Right lobe of liver (tissue), 6 donors: ENCODE results near the gene PET100. TPM values are rescaled to one million over a fixed set of nuclear protein-coding genes. Genes with fewer than 3 reads are reported as not detected.

Experiments
- ATAC-seq, 4 donors: fragments of 200-7000 bp; cut with Tn5 transposase; one replicate each; pipeline ENCODE4 v1.9.1; 2020; ENCODE audit warnings: mild to moderate bottlenecking in 4 of 4, moderate library complexity in 4 of 4
- DNase-seq, 3 donors: peaks; one replicate each; pipeline ENCODE4 v3.0.0-alpha.2; 2020
- H3K27ac ChIP-seq, 3 donors: fragments of 200-600 bp; one replicate each; pipeline ENCODE4 v1.8.0; 2022
- H3K27me3 ChIP-seq, 2 donors: fragments of 200-600 bp; one replicate each; pipeline ENCODE4 v1.8.0; 2022
- H3K36me3 ChIP-seq, 4 donors: fragments of 200-600 bp; sonication (generic) in 1 of 4; one replicate each; pipeline versions ENCODE4 v1.5.1 to v1.8.0; 2017 to 2022; ENCODE audit warnings: control low read depth in 1 of 4
- H3K4me1 ChIP-seq, 4 donors: fragments of 200-600 bp; sonication (generic) in 1 of 4; one replicate each; pipeline versions ENCODE4 v1.5.1 to v1.8.0; 2017 to 2022; ENCODE audit warnings: control low read depth in 1 of 4
- H3K4me3 ChIP-seq, 3 donors: fragments of 200-600 bp; one replicate each; pipeline ENCODE4 v1.8.0; 2022
- H3K9me3 ChIP-seq, 4 donors: fragments of 200-600 bp; sonication (generic) in 1 of 4; one replicate each; pipeline versions ENCODE4 v1.5.1 to v1.8.0; 2017 to 2022; ENCODE audit warnings: control low read depth in 1 of 4
- POLR2A ChIP-seq: fragments of 450-650 bp; IDR thresholded peaks from one replicate; pipeline ENCODE4 v1.6.1; 2017; ENCODE audit warnings: antibody characterized with exemption, mild to moderate bottlenecking
- WGBS: methylation state at CpG from one replicate; pipeline ENCODE4 v1.1.6; 2018; ENCODE audit warnings: low coverage, low lambda C conversion rate; ENCODE audit not compliant: insufficient coverage; ENCODE audit errors: missing lambda C conversion rate; 5-methylcytosine and 5-hydroxymethylcytosine counted together
- intact Hi-C, 2 donors: fragments of 100-400 bp; cut with DNase I; formaldehyde crosslinking; loops; one replicate each; pipeline versions ENCODE4 v1.11.2 to v1.14.1; 2022
- total RNA-seq, 6 experiments: library from RNA; depleted of rRNA in 2 of 6; stranded (reverse); fragments of >200 nt in 2 of 6; fragmentation: NEBNext Ultra II Directional in 3 of 6; extraction: Animal tissue kit (Norgen Biotek cat#: 25700) in 3 of 6; gene quantifications; one replicate each; pipeline versions ENCODE4 v1.1.0 to v1.2.4, GENCODE V29; 2016 to 2023
- TF ChIP-seq, protein P1 (sequence below), 4 donors: fragments of 200-600 bp in 3 of 4; fragments of 450-650 bp in 1 of 4; IDR thresholded peaks; one replicate each; pipeline versions ENCODE4 v1.5.1 to v1.8.0; 2016 to 2022; ENCODE audit warnings: antibody characterized with exemption in 4 of 4, mild to moderate bottlenecking in 2 of 4
- donor health status: DM: no; HTN: yes; CAD: no.
- donor health status: DM: no; HTN: no; CAD: no.
- donor health status: DM: no; HTN: no; CAD: no.
- donor health status: DM: no; HTN: yes; CAD: no.
- donor health status: DM: no; HTN: yes; CAD: no.

Gene PET100
- total RNA-seq, 6 experiments from 2014 or later: 6.8 to 83.9 (median 56.5) TPM

DNA sequence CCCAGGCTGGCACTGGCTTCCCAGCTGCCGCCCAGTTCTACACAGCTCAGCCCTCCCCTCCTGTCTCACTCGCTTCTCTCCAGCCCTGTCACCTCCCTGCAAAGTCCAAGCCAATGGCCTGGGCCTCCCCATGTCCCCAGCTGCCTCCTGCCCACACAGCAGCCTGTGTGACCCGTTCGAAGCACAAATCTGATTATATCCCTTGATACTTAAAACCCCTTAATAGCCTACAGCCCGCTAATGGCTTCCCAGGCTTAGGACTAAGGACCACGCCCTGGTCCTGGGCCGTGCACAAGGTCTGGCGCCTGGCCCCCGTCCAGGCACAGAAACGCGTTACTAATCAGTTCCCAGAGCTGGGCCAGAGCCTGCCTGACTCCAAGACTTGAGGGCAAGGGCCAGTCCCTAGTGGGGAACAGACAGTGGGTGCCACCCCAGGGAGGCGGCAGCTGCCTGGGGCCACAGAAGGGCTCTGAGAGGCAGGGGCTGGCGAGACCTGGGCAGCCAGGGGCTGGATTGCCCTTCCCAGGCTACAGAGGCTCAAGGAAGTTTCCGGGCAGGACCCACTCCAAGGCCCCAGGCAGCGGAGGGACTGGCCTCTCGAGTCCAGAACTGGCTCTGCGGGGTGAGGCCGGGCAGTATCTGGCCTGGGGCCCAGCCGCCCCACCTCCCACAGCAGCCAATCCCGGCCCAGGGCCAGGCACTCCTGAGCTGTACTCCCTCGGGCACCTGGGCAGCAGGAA is 10.7 kb upstream of the PET100 start:
- ATAC-seq (peak; percentile 76 to 85 (median 84)), DNase-seq (peak; percentile 78 to 94 (median 92))
- H3K36me3 ChIP-seq: peaks cover 0 to 46% (median 13%) of the 10 kb centered on the region in 4 donors
- H3K4me1 ChIP-seq: peaks cover 0 to 29% (median 14%) of the 10 kb centered on the region in 4 donors
- TF ChIP-seq POLR2A: peak; percentile 57
- TF ChIP-seq, protein P1, sequence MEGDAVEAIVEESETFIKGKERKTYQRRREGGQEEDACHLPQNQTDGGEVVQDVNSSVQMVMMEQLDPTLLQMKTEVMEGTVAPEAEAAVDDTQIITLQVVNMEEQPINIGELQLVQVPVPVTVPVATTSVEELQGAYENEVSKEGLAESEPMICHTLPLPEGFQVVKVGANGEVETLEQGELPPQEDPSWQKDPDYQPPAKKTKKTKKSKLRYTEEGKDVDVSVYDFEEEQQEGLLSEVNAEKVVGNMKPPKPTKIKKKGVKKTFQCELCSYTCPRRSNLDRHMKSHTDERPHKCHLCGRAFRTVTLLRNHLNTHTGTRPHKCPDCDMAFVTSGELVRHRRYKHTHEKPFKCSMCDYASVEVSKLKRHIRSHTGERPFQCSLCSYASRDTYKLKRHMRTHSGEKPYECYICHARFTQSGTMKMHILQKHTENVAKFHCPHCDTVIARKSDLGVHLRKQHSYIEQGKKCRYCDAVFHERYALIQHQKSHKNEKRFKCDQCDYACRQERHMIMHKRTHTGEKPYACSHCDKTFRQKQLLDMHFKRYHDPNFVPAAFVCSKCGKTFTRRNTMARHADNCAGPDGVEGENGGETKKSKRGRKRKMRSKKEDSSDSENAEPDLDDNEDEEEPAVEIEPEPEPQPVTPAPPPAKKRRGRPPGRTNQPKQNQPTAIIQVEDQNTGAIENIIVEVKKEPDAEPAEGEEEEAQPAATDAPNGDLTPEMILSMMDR (IDR thresholded peaks at IDR 0.05): no peak
- peak overlapping the region; percentile 51 to 99 (median 96) for H3K27ac ChIP-seq
- H3K27me3 ChIP-seq: no peaks in the 10 kb centered on the region
- 30% methylated on average over 9 of the region's 21 CpGs for WGBS
- no peaks in the 10 kb centered on the region for H3K9me3 ChIP-seq
- intact Hi-C loops: no loop called here
- H3K4me3 ChIP-seq: peak overlapping the region in 1 of 3 donors; percentile 6

DNA sequence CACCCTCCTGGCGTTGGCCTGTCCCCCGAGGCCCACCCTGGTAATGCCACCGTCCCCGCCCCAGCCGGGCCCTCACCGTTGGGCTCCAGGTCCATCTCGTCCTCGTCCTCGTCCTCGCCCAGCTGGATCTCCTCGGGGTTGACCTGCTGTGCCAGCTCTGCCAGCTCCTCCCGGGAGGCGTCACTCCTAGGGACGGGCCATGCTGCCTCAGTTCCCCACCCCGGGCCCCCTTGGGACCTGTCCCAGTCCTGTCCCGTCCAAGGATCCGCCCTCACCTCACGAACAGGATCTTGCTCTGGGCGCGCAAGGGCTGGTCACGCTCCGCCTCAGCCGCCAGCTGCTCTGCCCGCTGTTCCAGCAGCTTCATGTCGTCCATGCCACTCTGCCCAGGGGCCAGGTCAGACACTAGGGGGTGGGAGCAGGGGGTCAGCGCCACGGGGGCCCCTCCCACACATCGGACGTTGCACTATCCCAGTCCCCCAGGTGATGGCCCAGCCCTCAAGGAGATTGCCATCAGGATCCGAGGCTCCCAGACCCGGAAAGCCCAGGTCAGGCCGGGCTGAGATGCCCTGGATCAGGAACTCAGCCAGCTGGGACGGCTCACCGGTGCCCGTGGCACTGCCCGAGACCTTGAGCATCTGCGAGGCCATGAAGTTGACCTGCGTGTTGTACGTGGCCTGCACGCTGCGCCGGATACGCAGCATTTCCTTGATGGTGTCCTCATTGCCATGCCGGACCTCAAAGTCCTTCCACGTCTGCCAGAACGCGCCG is 9.7 kb upstream of the PET100 start:
- TF ChIP-seq, protein P1 (IDR thresholded peaks at IDR 0.05): no peak
- no peak for TF ChIP-seq POLR2A
- peak; percentile 0 to 29 (median 8) for ATAC-seq
- H3K36me3 ChIP-seq: peaks cover 0 to 46% (median 14%) of the 10 kb centered on the region in 4 donors

DNA sequence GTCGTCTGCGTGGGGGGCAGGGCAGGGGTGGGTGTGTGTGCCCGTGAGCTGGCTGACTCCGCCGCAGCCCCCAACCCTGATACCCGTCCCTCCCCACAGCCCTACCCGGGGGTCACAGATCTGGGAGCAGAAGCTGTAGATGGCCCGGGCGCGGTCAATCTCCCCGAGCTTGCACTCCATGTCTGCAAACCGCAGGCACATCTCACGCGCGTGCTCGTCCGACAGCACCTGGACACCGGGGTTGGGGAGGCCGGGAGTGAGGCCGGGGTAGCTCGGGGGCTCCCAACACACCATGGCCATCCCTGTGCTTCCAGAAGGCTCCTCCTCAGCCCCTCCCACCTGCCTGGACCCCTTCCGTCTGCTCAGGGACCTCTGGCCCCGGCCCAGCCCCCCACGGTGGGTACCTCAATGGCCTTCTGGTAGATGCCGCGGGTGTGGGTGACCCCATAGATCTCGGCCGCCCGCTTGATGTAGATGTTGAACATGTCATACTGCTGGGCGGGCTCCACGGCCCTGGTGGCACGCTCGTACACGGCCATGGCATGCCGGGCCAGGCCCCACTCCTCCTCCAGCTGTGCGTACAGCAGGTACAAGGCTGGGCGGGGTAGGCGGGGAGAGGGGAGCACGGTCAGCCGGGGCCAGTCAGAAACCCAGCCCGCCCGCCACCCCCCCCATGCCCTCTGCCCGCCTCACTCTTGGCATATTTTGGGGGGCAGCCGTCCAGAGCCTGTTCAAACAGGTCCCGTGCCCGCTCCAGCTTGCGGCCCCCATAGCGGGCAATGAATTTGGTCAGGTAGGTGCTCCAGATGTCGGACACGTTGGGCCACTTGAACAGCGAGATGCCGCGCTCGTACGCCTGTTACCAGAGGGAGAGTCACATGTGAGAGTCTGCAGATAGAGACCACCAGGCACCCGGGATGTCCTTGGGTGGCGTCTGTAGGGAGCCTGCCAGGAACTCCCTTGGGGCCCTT is 8.9 kb upstream of the PET100 start:
- H3K27me3 ChIP-seq: no peaks in the 10 kb centered on the region
- H3K27ac ChIP-seq: peak overlapping the region in 2 of 3 donors; percentile 96 to 99
- 96% methylated on average over 11 of the region's 57 CpGs for WGBS
- H3K36me3 ChIP-seq: peaks cover 0 to 46% (median 19%) of the 10 kb centered on the region in 4 donors
- H3K4me3 ChIP-seq: no peak overlapping the region
- intact Hi-C loops: no loop called here
- ATAC-seq: no peak
- no peak for TF ChIP-seq POLR2A
- TF ChIP-seq, protein P1 (IDR thresholded peaks at IDR 0.05): no peak
- H3K4me1 ChIP-seq: peaks cover 0 to 29% (median 14%) of the 10 kb centered on the region in 4 donors
- DNase-seq: no peak
- H3K9me3 ChIP-seq: no peaks in the 10 kb centered on the region

More for the DNA sequence above, 9.7 kb upstream of the PET100 start:
- Histone ChIP-seq H3K27me3 (no peaks in the 10 kb centered on the region), H3K27ac (peak overlapping the region in 2 of 3 donors; percentile 96 to 99), H3K4me3 (no peak overlapping the region), H3K9me3 (no peaks in the 10 kb centered on the region), H3K4me1 (peaks cover 0 to 29% (median 14%) of the 10 kb centered on the region in 4 donors)
- WGBS: 53% methylated on average over 3 of the region's 48 CpGs
- DNase-seq: peak in 1 of 3 donors; percentile 77
- intact Hi-C loops: no loop called here
